ENCODE results near the gene GPR37.

Gene GPR37

DNA sequence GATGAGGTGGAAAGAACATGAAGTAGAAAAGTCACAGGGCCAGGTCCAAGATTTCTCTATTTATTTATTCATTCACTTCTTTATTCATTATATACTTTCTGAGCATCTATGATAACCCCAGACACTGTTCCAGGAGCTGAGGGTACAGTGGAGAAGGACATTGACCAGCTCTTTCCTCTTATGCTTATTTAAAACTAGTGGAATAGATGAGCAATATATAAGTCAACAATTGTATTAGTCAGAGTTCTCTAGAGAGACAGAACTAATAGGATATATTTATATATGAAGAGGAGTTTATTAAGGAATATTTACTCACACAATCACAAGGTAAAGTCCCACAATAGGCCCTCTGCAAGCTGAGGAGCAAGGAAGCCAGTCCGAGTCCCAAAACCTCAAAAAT lies 15.0 kb upstream of the GPR37 start:
- DNase-seq (ENCODE audit: low read depth in 2 of 2), result no peak

- DNase-seq (ENCODE audit: low read depth in 2 of 2), result no peak
These were observed 14.5 kb upstream of the GPR37 start for GRCh38 chr7:124780056-124780455.

GRCh38 chr7:124779620-124780019 lies 14.0 kb upstream of the GPR37 start:
- no peak for DNase-seq (ENCODE audit: low read depth in 2 of 2)

- DNase-seq (ENCODE audit: low read depth in 2 of 2), result no peak
These were observed 13.6 kb upstream of the GPR37 start for GRCh38 chr7:124779194-124779593.

GRCh38 chr7:124777268-124777667 lies 11.7 kb upstream of the GPR37 start:
- DNase-seq (ENCODE audit: low read depth in 2 of 2), result no peak

- DNase-seq (ENCODE audit: low read depth in 2 of 2), result no peak
These were observed 10.6 kb upstream of the GPR37 start for GRCh38 chr7:124776153-124776552.

- DNase-seq (ENCODE audit: low read depth in 2 of 2), result no peak
These were observed 9.8 kb upstream of the GPR37 start for GRCh38 chr7:124775422-124775821.

GRCh38 chr7:124773938-124774337 lies 8.3 kb upstream of the GPR37 start:
- DNase-seq (ENCODE audit: low read depth in 2 of 2), result no peak

DNA sequence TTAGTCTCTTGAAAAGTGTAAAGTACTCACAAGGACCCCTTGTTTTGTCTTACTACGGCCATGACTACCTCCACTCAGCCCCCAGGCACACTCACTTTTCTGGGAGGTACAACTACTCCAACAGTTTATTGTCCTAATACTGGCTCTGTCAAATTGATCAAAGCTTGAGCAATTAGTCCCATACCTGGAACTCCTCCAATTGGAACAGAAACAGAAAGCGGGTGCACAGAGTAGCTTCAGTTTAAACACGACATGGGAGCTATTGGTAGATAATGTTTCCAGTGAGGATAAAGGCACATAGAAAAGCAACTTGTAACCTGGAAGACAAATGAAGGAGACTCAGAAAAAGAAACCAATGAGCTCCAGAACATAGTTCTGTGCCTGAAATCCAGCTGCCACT lies 7.7 kb upstream of the GPR37 start:
- no peak for DNase-seq (ENCODE audit: low read depth in 2 of 2)

DNA sequence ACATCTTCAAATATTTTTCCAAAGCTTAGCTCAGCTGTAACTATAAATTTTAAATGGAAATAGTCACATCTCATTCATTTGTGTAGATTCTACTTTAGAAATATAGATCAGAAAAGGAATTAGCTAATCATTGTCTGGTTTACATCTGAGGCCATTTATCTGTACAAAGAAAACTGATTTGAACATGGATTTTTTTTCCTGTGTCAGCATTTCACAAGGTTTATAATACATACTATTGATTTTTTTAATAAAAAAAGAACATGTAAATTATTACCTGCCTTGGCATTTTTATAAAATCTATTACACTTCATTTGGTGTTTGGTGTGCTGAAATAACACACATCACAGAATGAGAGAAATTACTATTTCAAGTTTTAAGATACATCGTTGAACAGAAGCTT lies 3.5 kb upstream of the GPR37 start:
- no peak for DNase-seq (ENCODE audit: low read depth in 2 of 2)

GRCh38 chr7:124768525-124768924 lies 2.9 kb upstream of the GPR37 start:
- no peak for DNase-seq (ENCODE audit: low read depth in 2 of 2)

- DNase-seq (ENCODE audit: low read depth in 2 of 2), result no peak
These were observed 668 bp downstream of the GPR37 start for GRCh38 chr7:124764847-124765400.

GRCh38 chr7:124764051-124764846 lies 1.3 kb downstream of the GPR37 start:
- DNase-seq (ENCODE audit: low read depth in 2 of 2), result no peak

DNA sequence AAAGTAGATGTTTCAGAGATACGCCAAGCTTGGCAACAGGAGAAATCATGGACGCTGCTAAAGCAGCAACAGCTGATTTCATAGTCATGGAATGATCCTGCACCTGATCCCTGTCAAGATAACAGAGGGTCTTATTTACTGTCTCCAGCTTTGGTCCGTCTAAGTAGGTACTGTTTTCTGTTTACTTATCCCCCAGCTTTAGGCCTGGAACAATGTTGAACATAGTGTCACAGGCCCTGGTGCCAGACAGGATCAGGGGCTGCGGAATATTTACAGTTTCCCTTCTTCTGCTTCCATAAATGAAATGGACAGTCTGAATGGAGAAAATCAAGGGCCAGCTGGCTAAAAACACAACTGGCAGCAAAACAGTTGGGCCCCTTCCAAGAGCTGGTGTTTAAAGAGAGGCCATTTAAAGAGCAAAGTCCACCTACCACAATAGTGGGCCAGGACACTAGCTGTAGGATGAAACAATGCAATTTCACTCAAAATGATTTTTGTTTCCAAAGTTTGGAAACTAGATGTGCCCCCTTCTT lies 2.9 kb downstream of the GPR37 start:
- DNase-seq (ENCODE audit: low read depth in 2 of 2), result no peak

DNA sequence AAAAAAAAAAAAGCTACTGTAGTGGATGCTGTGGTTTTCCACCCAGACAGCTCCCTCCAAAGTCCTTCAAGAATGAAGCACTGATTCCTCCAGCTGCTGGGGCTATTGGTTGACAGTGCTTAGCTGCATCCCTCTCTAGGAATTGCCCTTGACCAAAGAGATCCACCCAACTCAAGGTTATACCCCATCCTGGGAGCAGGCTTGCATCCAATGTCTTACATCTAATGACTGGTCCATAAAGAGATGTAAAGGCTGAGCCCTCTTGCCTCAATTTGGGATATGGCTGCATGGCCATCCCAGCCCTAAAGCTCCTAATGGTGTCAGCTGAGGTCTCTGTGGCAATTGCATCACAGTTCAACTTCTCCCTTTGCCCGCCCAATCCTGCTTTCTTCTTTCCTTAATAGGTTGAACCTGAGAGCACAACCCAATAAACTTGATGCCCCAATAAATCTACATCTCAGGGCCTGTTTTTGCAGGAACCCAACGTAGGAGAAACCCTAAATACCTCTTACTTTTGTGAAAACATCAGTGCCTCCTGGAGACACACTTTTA lies 4.4 kb downstream of the GPR37 start:
- no peak for DNase-seq (ENCODE audit: low read depth in 2 of 2)

- DNase-seq (ENCODE audit: low read depth in 2 of 2), result no peak
These were observed 7.3 kb downstream of the GPR37 start for GRCh38 chr7:124758327-124758726.

- no peak for DNase-seq (ENCODE audit: low read depth in 2 of 2)
These were observed 10.9 kb downstream of the GPR37 start for GRCh38 chr7:124754576-124755268.

- no peak for DNase-seq (ENCODE audit: low read depth in 2 of 2)
These were observed 13.3 kb downstream of the GPR37 start for GRCh38 chr7:124752310-124752709.

DNA sequence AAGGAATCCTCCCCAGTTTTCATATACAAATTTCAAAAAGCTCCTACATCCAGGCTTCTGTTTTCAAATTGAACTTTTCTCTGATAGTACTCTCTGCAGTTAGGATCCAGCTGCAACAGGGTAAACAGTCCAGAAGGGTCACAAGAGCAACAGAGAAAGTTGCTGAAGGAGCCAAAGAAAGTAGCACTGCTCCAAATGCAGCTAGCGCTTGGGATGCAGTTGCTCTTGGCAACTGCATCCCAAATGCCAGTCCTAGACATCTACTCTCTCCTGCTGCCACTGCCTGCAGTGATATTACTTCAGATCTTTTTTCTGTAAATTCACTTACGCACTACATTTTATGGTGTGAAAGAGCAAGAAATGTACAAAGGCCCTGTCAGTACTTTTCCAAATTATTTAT lies 14.6 kb downstream of the GPR37 start:
- no peak for DNase-seq (ENCODE audit: low read depth in 2 of 2)

GRCh38 chr7:124747072-124747471 lies 18.5 kb downstream of the GPR37 start:
- no peak for DNase-seq (ENCODE audit: low read depth in 2 of 2)

- no peak for DNase-seq (ENCODE audit: low read depth in 2 of 2)
These were observed 27.0 kb downstream of the GPR37 start for GRCh38 chr7:124738639-124739038.

DNA sequence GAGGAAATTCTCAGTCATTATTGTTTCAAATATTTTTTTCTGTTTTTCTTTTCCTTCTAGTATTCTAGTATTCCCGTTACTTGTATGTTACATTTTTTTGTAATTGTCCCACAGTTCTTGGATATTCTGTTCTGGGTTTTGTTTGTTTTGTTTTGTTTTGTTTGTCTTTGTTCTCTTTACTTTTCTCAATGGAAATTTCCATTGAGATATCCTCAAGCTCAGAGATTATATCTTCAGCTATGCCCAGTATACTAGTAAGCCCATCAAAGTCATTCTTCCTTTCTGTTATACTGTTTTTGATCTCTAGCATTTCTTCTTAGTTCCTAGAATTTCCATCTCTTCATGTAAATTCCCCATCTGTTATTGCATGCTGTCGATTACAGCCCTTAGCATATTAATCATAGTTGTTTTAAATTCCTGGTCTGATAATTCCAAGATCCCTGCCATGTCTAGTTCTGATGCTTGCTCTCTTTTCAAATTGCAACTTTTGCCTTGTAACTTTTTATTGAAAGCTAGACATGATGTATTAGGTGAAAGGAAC lies 27.8 kb downstream of the GPR37 start:
- DNase-seq (ENCODE audit: low read depth in 2 of 2), result no peak
